ENCODE results near the gene MMP20.

The MMP20 gene

GRCh38 chr11:102590276-102591049, 34.7 kb downstream of the MMP20 start:
- no peak for FAIRE-seq

GRCh38 chr11:102589047-102589459, 36.1 kb downstream of the MMP20 start:
- FAIRE-seq = no peak

GRCh38 chr11:102587722-102588121, 37.4 kb downstream of the MMP20 start:
- no peak for FAIRE-seq

GRCh38 chr11:102583141-102583873, 41.8 kb downstream of the MMP20 start:
- FAIRE-seq = no peak

- no peak for FAIRE-seq
These were observed 43.0 kb downstream of the MMP20 start for GRCh38 chr11:102582140-102582539.

- FAIRE-seq = no peak
These were observed 44.1 kb downstream of the MMP20 start for GRCh38 chr11:102581066-102581465.

GRCh38 chr11:102580185-102580951, 44.8 kb downstream of the MMP20 start:
- no peak for FAIRE-seq

- FAIRE-seq = no peak
These were observed 47.4 kb downstream of the MMP20 start for GRCh38 chr11:102577723-102578122.

- no peak for FAIRE-seq
These were observed 48.0 kb downstream of the MMP20 start for GRCh38 chr11:102577182-102577581.

GRCh38 chr11:102576350-102576749, 48.8 kb downstream of the MMP20 start:
- FAIRE-seq = no peak

GRCh38 chr11:102575012-102575411, 50.1 kb downstream of the MMP20 start:
- FAIRE-seq = no peak

- no peak for FAIRE-seq
These were observed 51.3 kb downstream of the MMP20 start for GRCh38 chr11:102573851-102574250.

- no peak for FAIRE-seq
These were observed 52.4 kb downstream of the MMP20 start for GRCh38 chr11:102572554-102573220.

- no peak for FAIRE-seq
These were observed 56.3 kb downstream of the MMP20 start for GRCh38 chr11:102568851-102569250.

GRCh38 chr11:102566112-102566511, 59.0 kb downstream of the MMP20 start:
- FAIRE-seq = no peak

- FAIRE-seq = no peak
These were observed 61.0 kb downstream of the MMP20 start for GRCh38 chr11:102564110-102564509.

- FAIRE-seq = no peak
These were observed 63.5 kb downstream of the MMP20 start for GRCh38 chr11:102561636-102562035.

GRCh38 chr11:102560555-102561011, 64.5 kb downstream of the MMP20 start:
- FAIRE-seq = no peak

GRCh38 chr11:102559839-102560238, 65.3 kb downstream of the MMP20 start:
- no peak for FAIRE-seq

- no peak for FAIRE-seq
These were observed 70.0 kb downstream of the MMP20 start for GRCh38 chr11:102555091-102555490.

GRCh38 chr11:102553835-102554282, 71.3 kb downstream of the MMP20 start:
- no peak for FAIRE-seq

GRCh38 chr11:102552447-102553194, 72.5 kb downstream of the MMP20 start:
- no peak for FAIRE-seq

Measured in TTC549 (cell line).